Astrocyte (in vitro differentiated cells and primary cell): ENCODE data around the gene MTO1.

Experiments used
- EZH2 ChIP-seq: IDR thresholded peaks from 2 replicates; pipeline ENCODE4 v1.6.1; 2012; ENCODE audit warnings: mild to moderate bottlenecking, low read length, inconsistent platforms; ENCODE audit not compliant: insufficient read depth
- TF ChIP-seq, protein P1 (sequence below): IDR thresholded peaks from 2 replicates; pipeline ENCODE4 v1.5.1; 2011; ENCODE audit warnings: low read depth, mild to moderate bottlenecking, inconsistent platforms, low read length, moderate library complexity; ENCODE audit not compliant: insufficient read depth

DNA sequence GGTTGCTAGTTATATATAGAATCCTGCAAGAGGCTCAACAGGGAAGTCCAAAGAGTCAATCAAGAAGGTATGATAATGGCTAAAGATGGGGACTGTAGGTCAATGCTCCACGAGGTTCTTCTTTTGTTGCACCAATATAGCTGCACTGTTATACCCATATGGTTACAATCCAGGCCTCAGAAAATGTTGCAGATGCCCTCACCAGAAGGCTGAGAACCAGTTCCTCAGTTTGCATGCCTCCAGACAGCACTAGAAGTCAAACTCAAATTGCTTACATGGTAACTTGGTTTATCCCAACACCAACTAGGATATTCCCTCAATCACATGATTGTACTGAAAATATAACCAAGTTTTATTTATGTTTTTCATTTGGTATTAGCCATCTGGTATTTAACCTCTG is 47.2 kb downstream of the MTO1 start:
- TF ChIP-seq, protein P1, sequence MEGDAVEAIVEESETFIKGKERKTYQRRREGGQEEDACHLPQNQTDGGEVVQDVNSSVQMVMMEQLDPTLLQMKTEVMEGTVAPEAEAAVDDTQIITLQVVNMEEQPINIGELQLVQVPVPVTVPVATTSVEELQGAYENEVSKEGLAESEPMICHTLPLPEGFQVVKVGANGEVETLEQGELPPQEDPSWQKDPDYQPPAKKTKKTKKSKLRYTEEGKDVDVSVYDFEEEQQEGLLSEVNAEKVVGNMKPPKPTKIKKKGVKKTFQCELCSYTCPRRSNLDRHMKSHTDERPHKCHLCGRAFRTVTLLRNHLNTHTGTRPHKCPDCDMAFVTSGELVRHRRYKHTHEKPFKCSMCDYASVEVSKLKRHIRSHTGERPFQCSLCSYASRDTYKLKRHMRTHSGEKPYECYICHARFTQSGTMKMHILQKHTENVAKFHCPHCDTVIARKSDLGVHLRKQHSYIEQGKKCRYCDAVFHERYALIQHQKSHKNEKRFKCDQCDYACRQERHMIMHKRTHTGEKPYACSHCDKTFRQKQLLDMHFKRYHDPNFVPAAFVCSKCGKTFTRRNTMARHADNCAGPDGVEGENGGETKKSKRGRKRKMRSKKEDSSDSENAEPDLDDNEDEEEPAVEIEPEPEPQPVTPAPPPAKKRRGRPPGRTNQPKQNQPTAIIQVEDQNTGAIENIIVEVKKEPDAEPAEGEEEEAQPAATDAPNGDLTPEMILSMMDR: no peak
- TF ChIP-seq EZH2: no peak
